Right lung (tissue), 10 donors: ENCODE measurements around the gene MRPL32. TPM values are rescaled to one million over a fixed set of nuclear protein-coding genes. Genes with fewer than 3 reads are reported as not detected.
"Not testable (repeated sequence)": the region's sequence is repeated elsewhere in the genome, so short reads cannot be mapped to it uniquely, and the experiment has no call there.

Source experiments
- DNase-seq, 2 donors: peaks; one replicate each; pipeline ENCODE4 v3.0.0-alpha.2; 2013
- long read RNA-seq, 8 donors: transcript quantifications; one replicate each; lab custom pipeline, GENCODE V29; 2026
- polyA plus RNA-seq, 5 donors: library from polyadenylated mRNA; unstranded; fragments of 120-200 nt; gene quantifications; one replicate each; pipeline versions ENCODE4 v1.2.1 to v1.2.3, GENCODE V29; 2013; ENCODE audit warnings: inconsistent platforms in 1 of 5, low replicate concordance in 1 of 5; ENCODE audit not compliant: insufficient read length in 5 of 5, insufficient read depth in 1 of 5

MRPL32 gene
- polyA plus RNA-seq: 10 to 100 TPM; 49.7 to 68.2 (median 60.9) TPM
- long read RNA-seq, donor 1, transcript MRPL32-201 (3 exons, 1,035 nt): major isoform, 29 of 53 reads
- long read RNA-seq, donor 1, partial matches to known transcripts: 23 of 53 reads
- long read RNA-seq, donor 1, other reads (novel, unspliced or antisense): 0 of 53 reads
- long read RNA-seq, donor 2, transcript MRPL32-201 (3 exons, 1,035 nt): major isoform, 21 of 22 reads
- long read RNA-seq, donor 2, partial matches to known transcripts: 0 of 22 reads
- long read RNA-seq, donor 2, other reads (novel, unspliced or antisense): 0 of 22 reads
- long read RNA-seq, donor 3, transcript MRPL32-201 (3 exons, 1,035 nt): major isoform, 22 of 36 reads
- long read RNA-seq, donor 3, partial matches to known transcripts: 14 of 36 reads
- long read RNA-seq, donor 3, other reads (novel, unspliced or antisense): 0 of 36 reads
- long read RNA-seq, donor 4, transcript MRPL32-201 (3 exons, 1,035 nt): major isoform, 13 of 20 reads
- long read RNA-seq, donor 4, partial matches to known transcripts: 7 of 20 reads
- long read RNA-seq, donor 4, other reads (novel, unspliced or antisense): 0 of 20 reads
- long read RNA-seq, donor 5, transcript MRPL32-201 (3 exons, 1,035 nt): major isoform, 43 of 43 reads
- long read RNA-seq, donor 5, partial matches to known transcripts: 0 of 43 reads
- long read RNA-seq, donor 5, other reads (novel, unspliced or antisense): 0 of 43 reads
- long read RNA-seq, donor 6, transcript MRPL32-201 (3 exons, 1,035 nt): major isoform, 48 of 63 reads
- long read RNA-seq, donor 6, partial matches to known transcripts: 15 of 63 reads
- long read RNA-seq, donor 6, other reads (novel, unspliced or antisense): 0 of 63 reads
- long read RNA-seq, donor 7, transcript MRPL32-201 (3 exons, 1,035 nt): major isoform, 26 of 33 reads
- long read RNA-seq, donor 7, partial matches to known transcripts: 7 of 33 reads
- long read RNA-seq, donor 7, other reads (novel, unspliced or antisense): 0 of 33 reads
- long read RNA-seq, donor 8, transcript MRPL32-201 (3 exons, 1,035 nt): major isoform, 9 of 9 reads
- long read RNA-seq, donor 8, partial matches to known transcripts: 0 of 9 reads
- long read RNA-seq, donor 8, other reads (novel, unspliced or antisense): 0 of 9 reads

GRCh38 chr7:42931834-42932651 lies at the start of gene MRPL32, which contains the start of gene PSMA2:
MRPL32 (plus strand) TSS chr7:42932376; CDS start chr7:42932387, 11 bp downstream.
PSMA2 (minus strand) TSS chr7:42932174; CDS start chr7:42932158, 16 bp downstream.
- peak; percentile 92 to 96 for DNase-seq

GRCh38 chr7:42883950-42884349 lies 48.2 kb upstream of the MRPL32 start:
- no peak for DNase-seq

GRCh38 chr7:42885183-42885582 lies 47.0 kb upstream of the MRPL32 start:
- not testable (repeated sequence) for DNase-seq

GRCh38 chr7:42886129-42886528 lies 46.0 kb upstream of the MRPL32 start:
- DNase-seq: no peak

- DNase-seq: no peak
These were observed 45.2 kb upstream of the MRPL32 start for GRCh38 chr7:42886893-42887505.

- DNase-seq: no peak
These were observed 38.6 kb upstream of the MRPL32 start for GRCh38 chr7:42893346-42894240.

GRCh38 chr7:42900842-42901241 lies 31.3 kb upstream of the MRPL32 start:
- no peak for DNase-seq

- no peak for DNase-seq
These were observed 29.8 kb upstream of the MRPL32 start for GRCh38 chr7:42902331-42902730.

- DNase-seq: no peak
These were observed 26.0 kb upstream of the MRPL32 start for GRCh38 chr7:42906181-42906580.

GRCh38 chr7:42907316-42907715 lies 24.9 kb upstream of the MRPL32 start:
- no peak for DNase-seq

GRCh38 chr7:42910306-42910705 lies 21.9 kb upstream of the MRPL32 start:
- DNase-seq: no peak

- DNase-seq: peak; percentile 95 to 96
These were observed 20.4 kb upstream of the MRPL32 start, which contains the start of gene C7orf25 for GRCh38 chr7:42911454-42912447. C7orf25 (minus strand) TSS chr7:42912070; CDS start chr7:42910900, 1,170 bp downstream.

GRCh38 chr7:42913591-42913990 lies 18.6 kb upstream of the MRPL32 start:
- no peak for DNase-seq

GRCh38 chr7:42914009-42914408 lies 18.2 kb upstream of the MRPL32 start:
- no peak for DNase-seq

- no peak for DNase-seq
These were observed 17.6 kb upstream of the MRPL32 start for GRCh38 chr7:42914421-42915045.

GRCh38 chr7:42915356-42915755 lies 16.8 kb upstream of the MRPL32 start:
- no peak for DNase-seq

- no peak for DNase-seq
These were observed 10.0 kb upstream of the MRPL32 start for GRCh38 chr7:42922017-42922753.
